Activated naive CD8-positive, alpha-beta T cell treated with anti-CD3 and anti-CD28 coated beads, Interleukin-2, amount 50 U/mL, for 16 hours (primary cell): Measurements from ENCODE around the gene DNAL1.
"Not testable (repeated sequence)": the region's sequence is repeated elsewhere in the genome, so short reads cannot be mapped to it uniquely, and the experiment has no call there.

Experiments
- DNase-seq: peaks from one replicate; pipeline ENCODE4 v3.0.0-alpha.2; 2020; ENCODE audit warnings: low read depth, low spot score

DNAL1 gene

GRCh38 chr14:73708076-73708475 is 63.3 kb downstream of the DNAL1 start:
- DNase-seq: not testable (repeated sequence)

GRCh38 chr14:73709904-73710469 is 65.2 kb downstream of the DNAL1 start:
- DNase-seq: no peak

DNA sequence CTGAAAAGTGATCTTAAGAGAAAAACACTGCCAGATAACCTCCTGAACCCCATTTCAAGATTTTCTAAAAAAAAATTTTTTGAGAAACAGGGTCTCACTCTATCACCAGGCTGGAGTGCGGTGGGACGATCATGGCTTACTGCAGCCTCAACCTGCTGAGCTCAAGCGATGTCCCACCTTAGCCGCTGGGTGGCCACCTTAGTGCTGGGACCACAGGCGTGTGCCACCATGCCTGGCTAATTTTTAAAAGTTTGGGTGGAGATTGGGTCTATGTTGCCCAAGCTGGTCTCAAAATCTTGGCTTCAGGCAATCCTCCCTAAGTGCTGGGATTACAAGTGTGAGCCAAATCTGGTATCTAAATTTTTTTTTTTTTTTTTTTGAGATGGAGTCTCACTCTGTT is 66.0 kb downstream of the DNAL1 start:
- DNase-seq: no peak

DNA sequence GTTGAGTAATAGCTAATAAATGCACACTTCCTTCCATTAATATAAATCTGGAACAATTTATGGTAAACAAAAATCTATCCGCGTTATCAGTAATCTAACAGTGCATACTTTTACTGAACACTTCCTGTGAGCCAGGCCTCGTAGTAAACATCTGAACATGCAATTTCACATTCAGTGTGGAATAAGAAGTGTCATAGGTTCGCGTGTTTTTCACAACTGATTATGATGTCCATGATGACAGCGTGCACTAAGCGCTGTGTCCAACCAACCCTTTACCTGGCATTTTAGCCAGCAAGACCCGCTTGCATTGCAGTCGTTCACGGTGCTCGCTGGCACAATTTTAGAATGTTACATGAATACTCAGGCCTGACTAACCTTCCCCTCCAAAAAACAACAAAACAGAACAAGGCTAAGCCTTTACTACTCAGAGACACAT is 67.3 kb downstream of the DNAL1 start:
- DNase-seq: no peak

DNA sequence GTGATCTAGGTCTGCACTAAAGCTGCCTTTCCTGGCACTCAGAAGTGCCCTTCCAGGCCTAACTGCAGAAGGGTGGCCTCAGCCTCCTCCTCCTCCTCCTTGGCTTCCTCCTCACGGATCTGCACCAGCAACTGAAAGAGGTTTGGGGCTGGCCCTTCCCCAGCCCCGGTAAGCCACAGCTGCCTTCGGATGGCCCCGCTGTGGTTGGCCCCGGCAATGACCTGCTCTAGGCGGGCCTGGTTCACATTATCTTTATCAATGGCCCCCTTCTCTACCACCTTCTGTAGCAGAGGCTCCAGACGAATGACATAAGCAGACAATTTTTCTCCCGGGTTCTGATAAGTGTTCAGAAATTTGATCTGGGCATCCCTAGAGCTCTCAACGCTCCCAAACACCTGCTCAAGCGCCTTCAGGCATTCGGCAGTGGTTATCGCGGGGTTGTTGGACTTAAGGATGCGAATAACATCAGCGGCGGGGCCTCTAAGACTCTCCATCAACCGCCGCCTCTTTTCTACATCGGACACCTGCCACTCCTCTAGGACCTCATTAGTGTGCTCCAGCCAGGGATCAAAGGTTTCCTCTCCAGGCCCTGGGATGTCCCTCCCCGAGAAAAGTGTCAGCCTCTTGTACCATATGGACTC is 67.9 kb downstream of the DNAL1 start:
- DNase-seq: no peak

DNA sequence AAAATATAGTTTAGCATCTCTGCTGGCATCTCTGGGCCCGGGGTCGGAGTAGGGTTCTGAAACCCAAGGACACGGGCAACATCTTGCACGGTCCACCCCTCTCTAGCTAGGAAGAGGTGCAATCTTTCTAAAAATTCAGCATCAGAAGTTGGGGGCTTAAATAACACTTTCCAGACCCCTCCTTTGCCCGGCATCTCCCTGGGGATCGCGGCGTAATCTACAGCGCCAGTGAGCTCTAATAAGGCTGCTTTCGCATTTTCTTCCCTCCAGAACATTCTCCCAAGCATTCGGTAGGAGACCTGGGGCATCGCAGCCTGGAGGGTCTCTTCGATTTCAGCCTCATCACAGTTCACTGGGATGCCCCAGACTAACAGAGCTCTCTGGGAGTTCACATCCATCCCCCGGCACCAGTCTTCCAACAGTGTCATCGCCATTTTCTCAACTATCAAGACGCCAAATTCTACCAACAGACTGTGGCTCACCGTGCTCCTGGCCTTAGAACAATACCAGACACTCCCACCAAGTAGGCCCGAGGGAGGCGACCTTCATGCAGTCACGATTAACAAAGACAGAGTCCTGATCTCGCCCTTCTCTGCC is 68.5 kb downstream of the DNAL1 start:
- DNase-seq: no peak

DNA sequence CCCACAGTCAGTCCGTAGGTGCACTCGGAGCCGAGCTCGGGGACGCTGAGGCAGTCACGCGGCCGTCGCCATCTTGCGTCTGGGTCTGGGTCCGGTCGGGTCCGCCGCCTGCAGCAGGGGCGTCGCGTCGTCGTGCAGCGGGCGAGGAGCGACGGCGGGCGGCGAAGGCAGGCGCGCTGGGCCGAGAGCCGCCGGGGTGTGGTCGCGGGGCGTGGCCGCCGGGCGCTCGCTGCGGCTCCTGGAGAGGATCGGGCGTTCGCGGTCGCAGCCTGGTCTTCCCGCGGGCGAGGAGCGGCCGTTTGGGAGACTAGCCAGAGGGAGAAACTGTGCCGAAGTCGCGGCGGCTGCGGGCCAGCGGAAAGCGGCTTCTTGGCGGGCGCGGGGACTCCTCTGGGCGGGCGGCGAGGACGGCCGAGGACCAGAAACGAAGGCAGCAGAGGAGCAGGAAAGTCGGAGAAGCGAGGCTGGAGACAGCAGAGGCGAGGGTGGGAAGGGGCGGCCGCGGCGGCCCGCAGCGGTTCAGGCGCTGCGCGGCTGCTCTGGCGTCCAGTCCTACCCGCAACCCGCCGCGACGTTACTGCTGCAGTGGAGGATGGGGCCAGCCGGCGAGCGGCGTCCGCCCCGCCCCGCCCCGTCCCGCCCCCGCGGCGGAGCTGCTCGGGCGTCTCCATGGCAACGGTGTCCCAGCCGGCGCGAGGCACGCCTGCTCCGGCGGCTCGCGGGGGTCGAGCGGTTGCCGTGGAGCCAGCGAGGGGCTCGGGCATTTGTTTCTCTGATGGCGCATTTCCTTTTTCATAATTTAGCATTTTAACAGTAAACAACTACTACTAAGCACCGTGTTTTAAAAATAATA is 69.2 kb downstream of the DNAL1 start, which contains the start of gene PNMA1:
TSS of gene PNMA1 (minus strand) at position 582 of the 853 bp plus-strand sequence. CDS start 745 bp downstream, outside the sequence.
- peak; percentile 71 for DNase-seq

DNA sequence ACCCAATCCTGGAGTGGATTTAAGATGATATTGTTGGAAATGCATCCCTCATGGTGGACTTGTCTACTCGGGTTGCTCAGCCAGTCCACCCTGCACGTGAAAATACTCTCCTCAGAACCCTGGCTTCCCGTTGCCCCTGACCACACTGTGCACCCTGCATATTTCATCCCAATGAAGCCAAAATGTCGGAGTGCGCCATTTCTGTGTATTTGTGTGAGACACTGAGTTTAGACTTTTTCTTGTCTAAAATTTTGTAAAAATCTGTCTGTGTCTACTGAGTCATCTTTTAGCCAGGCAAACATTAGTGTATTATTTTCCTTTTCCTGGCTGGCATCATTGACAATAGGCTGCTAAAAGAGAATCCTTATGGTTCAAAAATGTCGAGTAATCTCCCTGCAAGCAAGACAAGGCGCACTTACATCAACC is 69.9 kb downstream of the DNAL1 start:
- no peak for DNase-seq

- no peak for DNase-seq
These were observed 70.9 kb downstream of the DNAL1 start for GRCh38 chr14:73715707-73716106.

- DNase-seq: no peak
These were observed 72.5 kb downstream of the DNAL1 start for GRCh38 chr14:73717266-73717665.

GRCh38 chr14:73717711-73718417 is 73.1 kb downstream of the DNAL1 start:
- DNase-seq: no peak

- DNase-seq: no peak
These were observed 73.8 kb downstream of the DNAL1 start for GRCh38 chr14:73718418-73719251.

GRCh38 chr14:73719361-73719760 is 74.6 kb downstream of the DNAL1 start:
- no peak for DNase-seq

DNA sequence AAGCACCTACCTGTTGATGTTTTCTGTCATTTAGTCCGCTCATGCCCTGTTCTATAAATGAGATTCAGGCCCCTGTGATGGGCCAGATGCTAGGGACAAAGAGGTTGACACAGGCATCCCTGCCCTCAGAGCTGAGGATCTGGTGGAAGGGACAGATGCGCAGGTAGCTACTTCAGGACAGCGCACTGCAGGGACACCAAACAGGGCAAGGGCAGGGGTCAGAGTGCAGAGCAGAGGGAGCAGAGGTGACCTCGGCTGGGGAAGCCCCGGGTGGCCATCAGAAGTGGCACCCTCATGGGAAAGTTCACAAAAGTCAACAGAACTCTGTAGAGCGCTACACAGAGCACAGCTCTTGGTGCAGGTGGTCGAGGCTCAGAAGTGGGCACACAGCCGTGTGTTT is 75.0 kb downstream of the DNAL1 start:
- DNase-seq: no peak

- no peak for DNase-seq
These were observed 75.8 kb downstream of the DNAL1 start for GRCh38 chr14:73720636-73721035.

GRCh38 chr14:73721101-73721821 is 76.5 kb downstream of the DNAL1 start:
- DNase-seq: no peak

DNA sequence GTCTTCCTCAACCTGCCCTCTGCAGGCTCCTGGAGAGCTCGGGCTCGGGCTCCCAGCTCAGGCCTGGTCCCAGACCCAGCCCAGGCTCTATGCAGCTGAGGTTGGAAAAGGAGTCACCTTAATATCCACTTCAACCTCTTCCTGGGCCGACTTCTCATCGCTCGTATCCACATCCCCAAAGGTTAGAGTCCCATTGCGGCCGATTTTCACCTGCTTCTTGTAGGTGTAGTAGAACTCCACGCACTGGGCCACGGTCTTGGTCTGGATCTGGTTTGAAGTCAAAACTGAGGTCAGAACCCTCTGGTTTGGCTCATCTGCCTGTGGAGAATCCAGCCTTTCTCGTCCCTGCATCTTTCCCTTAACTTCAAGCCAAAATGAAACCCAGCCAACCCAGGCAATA is 77.8 kb downstream of the DNAL1 start:
- DNase-seq: no peak

DNA sequence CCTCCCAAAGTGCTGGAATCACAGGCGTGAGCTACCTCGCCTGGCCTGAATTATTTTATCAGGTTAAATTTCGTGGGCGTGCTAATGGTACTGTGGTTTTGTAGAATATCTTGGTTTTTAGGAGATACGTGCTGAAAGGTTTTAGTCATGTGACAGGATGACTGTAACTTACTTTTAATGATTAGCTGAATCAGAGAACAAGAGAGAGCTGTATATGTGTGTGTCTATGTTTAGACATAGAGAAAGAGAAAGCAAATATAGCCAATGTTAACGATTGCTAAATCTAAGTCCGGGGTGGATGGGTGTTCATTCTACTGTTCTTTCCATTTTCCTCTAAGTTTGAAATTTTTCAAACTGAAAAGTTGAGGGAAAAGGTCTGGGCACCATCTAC is 78.6 kb downstream of the DNAL1 start:
- DNase-seq: no peak

DNA sequence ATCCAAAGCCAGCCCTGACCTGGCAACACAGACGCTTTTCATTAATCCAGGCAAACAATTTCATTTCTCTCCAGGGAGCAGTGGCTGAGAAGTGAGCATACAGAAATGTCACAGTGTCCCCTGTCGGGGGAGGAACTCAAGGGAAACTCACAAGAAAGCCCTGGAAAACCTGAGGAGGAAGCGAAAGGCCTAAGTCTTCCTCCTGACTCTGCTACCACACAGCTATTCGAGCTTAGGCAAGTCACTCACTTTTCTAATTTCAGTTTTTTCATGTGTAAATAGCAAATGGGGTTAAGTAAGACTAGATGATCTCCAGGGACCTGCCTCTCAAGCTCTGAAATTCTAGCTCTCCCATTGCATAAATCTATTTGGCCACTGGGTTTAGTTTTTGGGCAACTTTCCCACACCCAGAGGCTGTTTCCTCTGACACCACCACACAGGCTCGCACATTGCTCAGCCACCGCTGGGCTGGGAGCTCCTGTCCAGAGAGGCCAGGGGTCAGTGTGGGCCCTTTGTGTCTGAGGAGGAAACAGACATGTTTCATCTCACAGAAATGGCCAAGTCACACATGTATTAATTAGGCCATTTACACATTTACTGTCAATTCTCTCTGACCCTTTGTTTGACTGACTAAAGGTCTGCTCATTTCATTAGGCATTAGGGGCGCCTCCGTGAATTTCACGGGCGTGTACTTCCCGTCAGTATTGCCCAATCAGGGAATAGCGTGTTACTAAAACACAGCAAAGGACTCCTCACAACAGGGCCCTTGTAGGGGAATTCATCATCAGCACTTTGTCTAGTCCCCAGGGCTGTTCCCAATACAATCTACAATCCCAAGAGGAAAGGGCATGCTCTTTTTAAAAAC is 79.2 kb downstream of the DNAL1 start:
- DNase-seq: no peak
